Measurements from ENCODE around the gene SLC49A4.

- TF ChIP-seq, protein P1, sequence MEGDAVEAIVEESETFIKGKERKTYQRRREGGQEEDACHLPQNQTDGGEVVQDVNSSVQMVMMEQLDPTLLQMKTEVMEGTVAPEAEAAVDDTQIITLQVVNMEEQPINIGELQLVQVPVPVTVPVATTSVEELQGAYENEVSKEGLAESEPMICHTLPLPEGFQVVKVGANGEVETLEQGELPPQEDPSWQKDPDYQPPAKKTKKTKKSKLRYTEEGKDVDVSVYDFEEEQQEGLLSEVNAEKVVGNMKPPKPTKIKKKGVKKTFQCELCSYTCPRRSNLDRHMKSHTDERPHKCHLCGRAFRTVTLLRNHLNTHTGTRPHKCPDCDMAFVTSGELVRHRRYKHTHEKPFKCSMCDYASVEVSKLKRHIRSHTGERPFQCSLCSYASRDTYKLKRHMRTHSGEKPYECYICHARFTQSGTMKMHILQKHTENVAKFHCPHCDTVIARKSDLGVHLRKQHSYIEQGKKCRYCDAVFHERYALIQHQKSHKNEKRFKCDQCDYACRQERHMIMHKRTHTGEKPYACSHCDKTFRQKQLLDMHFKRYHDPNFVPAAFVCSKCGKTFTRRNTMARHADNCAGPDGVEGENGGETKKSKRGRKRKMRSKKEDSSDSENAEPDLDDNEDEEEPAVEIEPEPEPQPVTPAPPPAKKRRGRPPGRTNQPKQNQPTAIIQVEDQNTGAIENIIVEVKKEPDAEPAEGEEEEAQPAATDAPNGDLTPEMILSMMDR (IDR thresholded peaks at IDR 0.05) = no peak
- no peak for TF ChIP-seq POLR2A (IDR thresholded peaks at IDR 0.05)
These were observed 28.4 kb upstream of the SLC49A4 start for GRCh38 chr3:122766430-122766829.

Measured in adrenal gland (tissue), 5 donors.